HG02840 (cell line): ENCODE measurements around the gene LACTB.
"Not testable (repeated sequence)": the region's sequence is repeated elsewhere in the genome, so short reads cannot be mapped to it uniquely, and the experiment has no call there.

Source experiments
- ATAC-seq: cut with Tn5 transposase; IDR thresholded peaks from one replicate; pipeline ENCODE4 v1.9.1; 2021; ENCODE audit warnings: mild to moderate bottlenecking, moderate library complexity, moderate number of reproducible peaks; ENCODE audit not compliant: unreplicated experiment, low FRiP score

The LACTB gene

DNA sequence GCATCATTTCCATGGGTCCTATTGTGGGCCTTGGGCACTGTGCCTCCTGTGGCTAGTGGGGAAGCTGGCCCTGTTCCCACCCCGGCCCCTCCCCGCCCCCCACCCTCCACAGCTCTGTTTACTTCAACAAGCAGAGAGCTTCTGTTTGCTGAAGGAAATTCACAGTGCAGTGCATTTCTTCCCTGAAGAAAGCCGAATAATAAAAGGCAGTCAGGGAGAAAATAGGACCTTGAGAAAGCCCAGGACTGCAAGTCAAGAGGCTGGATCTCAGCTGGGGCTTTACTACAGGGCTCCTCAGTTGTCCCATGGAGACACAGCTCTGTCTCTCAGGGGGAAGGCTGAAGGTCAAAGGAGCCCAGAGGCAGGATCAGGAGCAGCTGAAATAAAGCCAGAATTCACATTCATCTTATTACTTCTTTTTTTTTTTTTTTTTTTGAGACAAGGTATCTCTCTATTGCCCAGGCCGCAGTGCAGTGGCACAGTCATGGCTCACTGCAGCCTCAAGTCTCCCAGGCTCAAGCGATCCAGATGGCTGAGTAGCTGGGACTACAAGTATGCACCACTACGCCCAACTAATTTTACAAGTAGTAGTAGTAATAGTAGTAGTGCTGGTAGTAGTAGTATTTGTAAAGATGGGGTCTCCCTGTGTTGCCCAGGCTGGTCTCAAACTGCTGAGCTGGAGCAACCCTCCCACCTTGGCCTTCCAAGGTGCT, 33.0 kb upstream of the LACTB start:
- no peak for ATAC-seq

DNA sequence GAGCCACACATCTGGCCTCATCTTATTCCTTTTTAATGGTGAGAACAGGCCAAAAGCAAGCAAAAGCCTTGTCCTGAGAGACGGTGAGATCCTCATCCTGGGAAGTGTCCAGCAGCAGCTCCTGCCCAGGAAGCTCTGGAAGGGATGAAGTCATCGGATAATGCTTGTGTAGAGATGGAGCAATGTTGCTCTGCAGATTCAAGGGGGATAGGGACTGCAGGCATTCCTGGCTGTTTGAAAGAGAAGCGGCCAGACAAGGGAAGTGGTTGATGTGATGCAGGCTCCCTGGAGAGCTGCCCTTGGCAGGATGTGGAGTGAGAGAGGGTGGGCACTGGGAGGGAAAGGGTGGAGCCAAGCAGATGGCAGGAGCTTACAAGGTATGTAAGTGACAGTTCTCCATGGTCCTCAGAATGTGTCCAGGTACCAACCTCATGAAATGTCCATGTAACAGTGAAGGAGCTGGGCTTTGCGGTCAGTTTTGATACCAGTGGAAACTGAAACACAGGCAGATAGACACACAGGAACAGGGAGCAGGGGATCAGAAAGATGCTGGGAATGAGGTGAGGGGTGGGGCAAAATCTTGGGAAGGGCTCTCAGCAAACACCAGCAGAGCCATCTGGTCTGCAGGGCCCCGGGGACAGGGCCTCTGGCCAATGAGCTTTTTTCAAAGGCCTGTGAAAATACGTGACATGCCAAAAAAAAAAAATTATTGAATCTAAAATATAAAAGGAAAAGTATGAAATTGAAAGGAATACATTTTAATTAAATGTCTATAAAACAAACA, 32.2 kb upstream of the LACTB start:
- ATAC-seq = no peak

DNA sequence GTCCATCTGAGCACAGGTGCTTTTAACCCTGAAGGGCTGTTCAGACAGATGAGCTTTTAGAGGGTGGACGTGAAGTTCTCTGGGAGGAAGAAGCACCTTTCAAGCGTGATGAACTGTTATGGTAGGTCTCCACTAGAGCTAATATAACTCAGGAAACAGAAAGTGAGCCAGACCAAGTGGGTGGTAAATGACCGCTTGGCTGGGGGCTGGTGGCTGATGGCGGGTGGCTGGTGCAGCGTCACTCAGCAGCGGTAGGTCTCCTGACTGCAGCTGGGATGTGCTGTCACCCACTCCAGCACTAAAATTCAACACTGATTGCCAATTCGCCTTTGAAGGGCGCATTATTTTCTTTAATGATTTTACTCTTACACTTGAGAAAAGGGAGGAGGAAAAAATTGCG, 31.2 kb upstream of the LACTB start:
- ATAC-seq = no peak

DNA sequence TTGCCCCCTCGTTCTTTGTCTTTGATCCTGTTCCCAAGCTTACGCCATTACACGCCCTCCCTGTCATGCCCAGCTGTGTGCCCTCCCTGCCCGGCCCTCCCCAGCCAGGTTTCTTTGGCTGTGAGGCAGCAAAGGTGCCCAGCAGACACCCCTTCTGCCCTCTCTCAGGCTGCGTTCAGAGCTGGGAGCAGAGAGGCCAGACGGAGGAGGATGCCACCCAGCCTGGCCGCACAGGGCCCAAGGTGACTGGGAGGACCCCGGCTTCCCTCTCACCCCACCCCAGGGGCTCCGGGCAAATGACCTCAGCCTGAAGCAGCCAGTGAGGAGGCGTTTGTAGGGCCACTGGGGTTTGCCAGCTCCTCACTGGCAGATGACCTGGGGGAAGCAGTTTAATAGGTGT, 30.8 kb upstream of the LACTB start:
- ATAC-seq = no peak

DNA sequence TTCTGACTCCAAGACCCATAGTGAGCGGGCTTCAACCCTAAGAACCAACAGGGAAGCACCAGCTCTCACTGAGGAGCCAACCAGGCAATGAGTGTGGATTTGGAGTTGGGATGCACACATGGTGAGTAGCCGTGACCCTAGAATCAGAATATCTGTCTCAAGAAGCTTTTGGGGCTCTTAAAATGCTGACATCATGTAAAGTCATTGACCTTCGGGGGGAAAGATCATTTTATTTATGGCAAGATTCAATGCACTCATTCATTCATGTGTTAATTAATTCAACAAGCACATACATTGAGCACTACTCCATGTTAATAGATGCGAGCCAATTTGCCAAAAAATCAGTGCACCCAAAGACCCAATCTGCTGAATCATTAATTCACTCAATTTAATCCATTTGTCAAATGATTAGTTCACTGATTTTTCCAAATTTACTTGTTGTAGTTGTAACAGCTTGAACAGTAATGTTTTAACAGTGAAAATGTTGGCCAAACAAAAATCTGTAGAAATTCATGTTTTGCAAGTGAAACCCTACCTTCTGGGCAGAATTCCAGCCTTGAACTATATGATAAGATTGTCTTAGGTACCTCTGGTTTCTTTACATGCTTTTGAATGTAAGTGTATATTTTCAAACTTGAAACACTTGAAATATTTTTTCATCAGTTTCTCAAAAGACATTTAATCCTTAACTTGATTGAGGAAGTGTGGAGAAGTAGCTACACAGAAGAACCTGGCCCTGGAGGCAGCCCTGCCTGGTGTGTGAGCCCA, 29.8 kb upstream of the LACTB start:
- no peak for ATAC-seq

DNA sequence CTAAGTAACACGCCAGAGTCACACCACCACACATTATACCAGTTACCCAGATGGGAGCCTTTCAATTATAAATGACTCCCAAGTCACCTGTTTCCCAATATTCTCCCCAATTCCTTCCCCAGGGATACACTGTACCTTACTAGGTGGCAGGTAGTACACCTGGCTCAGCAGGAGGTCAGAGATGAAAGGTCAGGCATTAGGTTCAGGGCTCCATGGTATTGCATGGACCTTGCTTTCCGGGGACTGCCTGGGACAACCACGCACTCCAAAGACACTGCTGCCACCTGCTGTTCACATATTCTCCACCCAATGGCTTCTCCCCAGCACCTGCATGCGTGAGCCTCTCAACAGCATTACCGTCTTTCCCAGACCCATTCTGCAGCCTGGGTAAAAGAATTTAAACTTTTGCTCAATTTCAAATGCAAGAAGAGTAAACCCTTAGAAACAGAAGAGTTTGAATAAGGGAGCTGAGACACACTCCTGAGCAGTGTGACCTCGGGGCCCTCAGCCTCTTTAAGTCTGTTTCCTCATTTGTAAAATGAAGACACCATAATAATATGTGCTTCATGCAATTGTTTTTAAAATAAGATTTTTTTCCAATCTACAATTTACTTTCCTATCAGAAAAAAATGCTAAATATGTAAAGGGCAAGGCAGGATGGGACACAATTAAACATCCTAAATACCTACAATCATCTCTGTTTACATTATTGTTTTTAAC, 28.0 kb upstream of the LACTB start:
- ATAC-seq = no peak

DNA sequence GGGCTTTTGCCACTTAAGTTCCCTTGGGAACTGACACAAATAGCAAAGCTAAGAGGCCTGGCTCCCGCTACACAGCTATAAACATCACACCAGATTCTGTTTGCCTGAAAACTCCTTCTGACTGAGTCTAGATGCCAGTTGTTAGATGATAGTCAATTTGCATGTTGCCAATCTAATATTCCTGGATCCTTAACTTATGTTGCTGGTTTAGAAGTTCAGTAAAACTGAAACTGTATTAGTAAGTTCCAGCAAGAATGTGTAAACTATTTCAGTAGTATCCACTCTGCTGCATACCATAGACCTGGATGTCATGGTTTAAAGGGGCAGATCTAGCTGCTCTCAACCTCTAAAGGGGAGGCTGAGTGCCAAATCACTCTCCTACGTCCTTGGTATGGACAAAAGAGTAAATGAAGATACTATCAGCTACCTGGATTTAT, 27.1 kb upstream of the LACTB start:
- no peak for ATAC-seq

DNA sequence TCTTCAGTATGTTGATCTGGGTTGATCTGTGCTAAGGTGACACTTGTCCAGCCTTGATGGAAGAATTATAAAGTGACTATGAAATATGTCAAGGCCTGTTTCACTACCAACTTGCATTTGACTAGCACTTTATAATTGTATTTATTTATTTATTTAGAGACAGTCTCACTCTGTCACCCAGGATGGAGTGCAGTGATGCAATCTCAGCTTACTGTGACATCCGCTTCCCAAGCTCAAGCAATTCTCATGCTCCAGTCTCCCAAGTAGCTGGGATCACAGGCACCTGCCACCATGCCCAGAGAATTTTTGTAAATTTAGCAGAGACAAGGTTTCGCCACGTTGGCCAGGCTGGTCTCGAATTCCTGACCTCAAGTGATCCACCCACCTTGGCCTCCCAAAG, 25.5 kb upstream of the LACTB start:
- no peak for ATAC-seq

DNA sequence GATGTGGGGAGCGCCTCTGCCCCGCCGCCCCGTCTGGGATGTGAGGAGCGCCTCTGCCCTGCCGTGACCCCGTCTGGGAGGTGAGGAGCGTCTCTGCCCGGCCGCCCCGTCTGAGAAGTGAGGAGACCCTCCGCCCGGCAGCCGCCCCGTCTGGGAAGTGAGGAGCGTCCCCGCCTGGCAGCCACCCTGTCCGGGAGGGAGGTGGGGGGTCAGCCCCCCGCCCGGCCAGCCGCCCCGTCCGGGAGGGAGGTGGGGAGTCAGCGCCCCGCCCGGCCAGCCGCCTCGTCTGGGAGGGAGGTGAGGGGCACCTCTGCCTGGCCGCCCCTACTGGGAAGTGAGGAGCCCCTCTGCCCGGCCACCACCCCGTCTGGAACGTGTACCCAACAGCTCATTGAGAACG, 22.8 kb upstream of the LACTB start:
- ATAC-seq = not testable (repeated sequence)

DNA sequence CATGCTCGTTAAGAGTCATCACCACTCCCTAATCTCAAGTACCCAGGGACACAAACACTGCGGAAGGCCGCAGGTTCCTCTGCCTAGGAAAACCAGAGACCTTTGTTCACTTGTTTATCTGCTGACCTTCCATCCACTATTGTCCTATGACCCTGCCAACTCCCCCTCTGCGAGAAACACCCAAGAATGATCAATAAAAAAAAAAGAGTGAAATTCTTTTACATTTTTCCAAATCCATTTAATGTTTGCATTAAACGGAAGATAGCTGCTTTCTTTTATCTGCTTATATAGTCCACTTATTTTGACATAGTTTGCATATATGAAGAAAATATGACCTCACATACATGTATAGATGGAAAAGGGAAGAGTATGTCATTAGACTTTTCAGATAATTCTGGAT, 22.1 kb upstream of the LACTB start:
- ATAC-seq = not testable (repeated sequence)

DNA sequence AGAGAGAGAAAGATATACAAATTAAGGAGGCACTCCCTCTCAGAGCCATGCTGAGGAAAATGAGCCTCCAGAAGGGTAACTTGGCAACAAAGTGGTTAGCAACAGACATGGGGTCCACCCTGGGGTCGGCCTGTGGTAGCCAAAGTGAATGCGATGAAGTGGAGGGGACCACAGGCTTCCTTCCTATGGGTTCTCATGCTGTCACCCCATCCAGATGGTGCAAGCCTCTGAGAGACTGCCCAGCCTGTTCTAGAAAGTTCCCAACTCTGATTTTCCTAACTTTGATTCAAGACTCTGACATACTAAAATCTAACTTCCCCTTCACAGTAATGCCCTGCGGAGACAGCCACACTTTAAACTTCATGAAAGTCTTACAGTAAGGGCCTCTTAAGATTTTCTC, 18.2 kb upstream of the LACTB start:
- no peak for ATAC-seq

DNA sequence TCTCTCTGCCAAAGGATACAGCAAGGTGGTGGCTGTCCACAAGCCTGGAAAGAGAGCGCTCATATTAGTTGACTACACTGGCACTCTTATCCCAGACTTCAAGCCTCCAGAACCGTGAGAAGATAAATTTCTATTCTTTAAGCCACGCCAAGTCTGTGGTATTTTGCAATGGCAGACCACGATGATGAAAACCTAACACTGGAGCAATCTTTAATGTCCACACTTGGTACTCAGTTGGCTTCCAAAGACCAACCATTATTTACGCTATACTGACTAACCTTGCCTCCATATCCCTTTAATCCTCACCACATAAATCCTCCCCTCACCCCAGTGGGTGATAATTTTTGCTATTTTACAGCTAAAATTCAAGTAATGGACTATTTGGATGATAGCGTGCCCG, 16.9 kb upstream of the LACTB start:
- no peak for ATAC-seq

DNA sequence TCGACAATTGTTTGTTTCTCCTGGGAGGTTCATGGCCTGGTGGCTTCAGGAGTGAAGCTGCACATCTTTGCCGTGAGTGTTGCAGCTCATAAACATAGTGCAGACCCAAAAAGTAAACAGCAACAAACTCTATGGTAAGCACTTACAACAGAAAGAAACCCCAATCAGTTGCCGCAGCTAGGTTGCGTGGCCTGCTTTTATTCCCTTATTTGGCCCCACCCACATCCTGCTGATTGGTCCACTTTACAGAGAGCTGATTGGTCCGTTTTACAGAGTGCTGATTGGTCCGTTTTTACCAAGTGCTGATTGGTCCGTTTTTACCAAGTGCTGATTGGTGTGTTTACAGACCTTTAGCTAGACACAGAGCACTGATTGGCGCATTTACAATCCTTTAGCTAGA, 16.3 kb upstream of the LACTB start:
- not testable (repeated sequence) for ATAC-seq

DNA sequence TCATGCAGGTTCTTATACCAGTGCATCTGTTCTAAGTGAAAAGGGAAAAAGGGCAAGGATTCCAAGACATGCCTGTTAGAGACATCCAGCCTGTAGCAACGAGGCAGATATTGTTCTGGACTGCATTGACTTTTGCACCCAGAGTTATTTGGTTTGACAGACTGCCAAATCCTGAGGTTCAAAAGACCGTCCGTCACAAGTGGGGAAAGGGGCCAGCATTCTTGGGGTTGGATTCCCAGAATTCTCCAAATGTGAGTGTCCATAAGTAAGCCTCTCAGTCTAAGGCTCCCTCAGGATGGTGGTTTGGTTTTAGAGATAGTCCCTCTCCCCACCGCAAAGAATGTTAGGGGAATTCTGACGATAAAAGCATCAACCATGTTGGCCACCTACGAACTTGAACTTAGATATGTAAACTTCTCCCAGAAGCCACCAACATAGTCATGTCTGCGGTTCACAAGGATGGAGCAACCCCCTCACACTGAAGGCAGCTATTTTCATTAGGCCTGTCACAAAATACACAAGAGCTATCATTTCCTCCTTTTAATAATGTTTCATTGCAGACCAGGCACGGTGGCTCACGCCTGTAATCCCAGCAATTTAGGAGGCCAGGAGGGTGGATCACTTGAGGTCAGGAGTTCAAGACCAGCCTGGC, 13.6 kb upstream of the LACTB start:
- ATAC-seq = no peak

DNA sequence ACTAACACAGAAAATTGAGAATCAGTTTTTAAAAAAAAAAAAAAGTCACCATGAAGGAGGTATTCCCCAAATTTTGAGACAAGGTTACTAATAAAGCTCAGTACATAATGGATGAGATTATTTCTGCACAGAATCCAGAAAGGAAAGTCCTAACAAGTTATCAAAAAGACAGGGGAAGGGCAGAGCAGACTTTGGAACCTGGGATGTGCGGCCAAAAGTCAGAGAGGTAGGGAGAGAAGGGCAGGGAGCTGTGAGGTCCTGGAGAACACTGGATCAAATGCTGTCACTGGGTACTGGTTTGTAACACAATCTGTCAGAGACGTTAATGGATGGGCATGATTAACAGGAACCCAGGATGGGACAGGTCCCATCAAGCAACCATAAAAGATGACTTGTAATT, 12.2 kb upstream of the LACTB start:
- no peak for ATAC-seq

DNA sequence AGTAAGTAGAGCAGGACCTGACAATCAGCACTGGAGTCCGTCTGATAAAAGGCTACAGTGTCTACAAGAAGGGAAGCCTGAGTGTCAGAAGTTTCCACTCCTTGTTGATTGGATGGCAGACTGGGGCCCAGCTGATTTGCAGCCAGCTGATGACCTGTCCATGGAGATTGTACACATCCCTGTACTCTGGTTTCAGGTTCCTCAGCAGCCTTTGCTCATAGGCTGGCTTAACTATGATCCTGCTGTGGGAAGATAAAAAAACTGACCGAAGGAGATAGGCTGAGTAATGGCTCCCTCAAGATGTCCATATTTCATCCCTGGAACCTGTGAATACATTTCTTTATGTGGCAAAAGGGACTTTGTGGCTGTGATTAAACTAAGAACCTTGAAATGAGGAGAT, 11.7 kb upstream of the LACTB start:
- no peak for ATAC-seq

DNA sequence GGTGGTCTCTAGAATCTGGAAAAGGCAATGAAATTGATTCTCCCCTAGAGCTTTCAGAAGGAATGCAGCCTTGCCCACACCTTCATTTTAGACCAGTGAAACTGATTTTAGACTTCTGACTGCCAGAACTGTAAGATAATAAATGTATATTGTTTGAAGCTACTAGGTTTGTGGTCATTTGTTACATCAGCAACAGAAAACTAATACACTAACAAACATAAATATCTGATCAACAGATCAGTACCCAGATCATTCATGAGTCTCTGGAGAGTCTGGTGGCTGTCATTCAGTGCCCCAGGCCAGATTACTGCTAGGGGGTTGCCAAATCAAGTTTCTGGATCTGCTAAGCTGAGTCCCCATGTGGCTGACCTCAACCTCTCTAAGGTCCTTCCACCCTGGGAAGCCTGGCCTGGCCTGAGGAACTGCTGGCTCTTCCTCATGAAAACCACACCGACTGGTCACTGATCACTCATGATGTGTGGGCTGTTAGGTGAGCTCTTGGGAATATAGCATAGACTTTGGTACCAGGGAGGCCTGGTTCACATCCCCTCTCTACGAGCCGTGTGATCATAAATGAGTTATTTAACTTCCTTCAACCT, 11.1 kb upstream of the LACTB start:
- ATAC-seq = no peak

DNA sequence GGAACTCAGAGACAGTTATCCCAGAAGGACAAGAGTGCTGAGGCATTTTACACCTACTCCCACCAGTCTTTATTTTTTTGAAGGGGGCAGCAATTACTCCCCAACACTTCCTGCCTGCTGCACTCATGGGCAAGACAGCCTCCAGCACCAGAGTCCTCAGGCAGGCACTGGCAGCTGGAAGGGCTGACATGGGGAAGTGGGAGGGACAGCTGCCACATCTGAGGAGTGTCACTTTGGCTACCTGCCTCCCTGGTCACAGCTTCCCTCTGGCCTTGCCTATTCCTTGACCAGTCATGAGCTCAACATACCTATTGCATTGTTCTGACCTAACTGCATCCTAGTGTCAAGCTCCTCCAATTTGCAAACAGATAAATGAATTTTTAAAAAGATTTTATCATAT, 10.2 kb upstream of the LACTB start:
- ATAC-seq = no peak

DNA sequence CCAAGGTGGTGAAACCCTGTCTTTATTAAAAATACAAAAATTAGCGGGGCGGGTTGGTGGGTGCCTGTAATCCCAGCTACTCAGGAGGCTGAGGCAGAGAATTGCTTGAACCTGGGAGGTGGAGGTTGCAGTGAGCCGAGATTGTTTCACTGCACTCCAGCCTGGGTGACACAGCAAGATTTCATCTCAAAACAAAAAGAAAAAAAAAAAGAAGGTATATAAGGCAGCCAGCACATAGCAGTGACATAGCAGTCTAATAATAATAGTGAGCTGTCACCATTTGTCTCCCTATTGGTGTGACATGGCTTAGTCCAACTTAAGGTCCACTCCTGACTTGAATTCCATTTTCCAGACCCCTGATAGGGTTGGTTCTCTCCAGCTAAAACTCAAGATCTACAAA, 8.8 kb upstream of the LACTB start:
- ATAC-seq = no peak

DNA sequence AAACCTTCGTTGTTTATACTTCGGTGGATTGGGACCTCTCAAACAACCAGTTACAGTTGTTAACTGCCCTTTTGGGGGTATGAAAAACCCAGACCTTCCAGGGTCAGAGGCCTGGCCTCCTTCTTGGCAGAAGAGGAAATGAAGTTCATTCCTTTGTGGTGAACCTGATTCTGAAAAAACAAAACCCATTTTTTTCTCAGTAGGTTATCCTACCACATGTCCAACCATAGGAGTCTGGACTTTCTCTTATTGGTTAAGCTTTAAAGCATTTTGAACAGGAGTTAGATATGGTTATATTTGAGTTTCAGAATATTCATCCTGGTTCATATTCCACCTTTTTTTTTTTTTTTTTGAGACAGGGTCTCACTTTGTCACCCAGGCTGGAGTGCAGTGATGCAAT, 7.2 kb upstream of the LACTB start:
- no peak for ATAC-seq
